ENCODE data around the gene CYP4B1.

DNA sequence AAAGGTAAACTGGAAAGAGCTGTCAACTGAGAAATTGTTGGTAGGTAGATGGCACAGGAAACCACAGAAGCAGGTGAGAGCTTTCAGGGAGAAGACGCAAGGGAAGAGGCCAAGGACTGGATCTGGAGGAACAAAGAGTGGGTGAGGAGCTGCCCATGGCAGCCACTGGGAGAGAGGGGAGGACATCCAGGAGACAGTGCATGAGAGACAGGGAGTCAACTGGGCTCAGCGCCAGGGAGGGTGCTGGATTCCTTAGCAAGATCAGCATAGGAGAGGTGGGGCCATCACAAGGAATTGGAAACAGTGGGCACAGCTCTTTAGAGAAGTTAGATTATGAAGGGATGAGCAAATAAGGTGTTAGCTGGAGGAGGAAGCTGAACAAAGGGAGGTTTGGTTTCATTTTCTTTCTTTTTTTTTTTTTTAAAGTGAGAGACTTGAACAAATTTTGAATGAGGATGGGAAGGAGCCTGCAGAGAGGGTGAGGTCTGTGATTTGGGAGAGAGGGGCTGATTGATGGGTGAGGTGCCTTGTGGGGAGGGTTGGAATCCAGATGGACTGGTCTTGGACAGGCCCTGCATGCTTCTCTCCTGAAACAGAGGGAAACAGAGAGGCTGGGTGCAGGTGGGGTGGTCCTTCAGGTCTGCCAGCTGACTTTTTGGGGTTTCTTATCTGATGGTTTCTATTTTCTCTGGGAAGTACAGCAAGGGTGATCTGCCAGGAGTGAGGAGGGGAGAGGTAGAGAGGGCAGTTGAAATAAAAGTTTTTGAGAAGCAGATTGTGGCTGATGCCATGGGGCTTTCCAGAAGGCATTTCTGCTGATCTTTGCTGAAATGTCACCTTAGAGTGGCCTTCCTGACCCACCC lies 5.4 kb downstream of the CYP4B1 start:
- TF ChIP-seq, protein P1, sequence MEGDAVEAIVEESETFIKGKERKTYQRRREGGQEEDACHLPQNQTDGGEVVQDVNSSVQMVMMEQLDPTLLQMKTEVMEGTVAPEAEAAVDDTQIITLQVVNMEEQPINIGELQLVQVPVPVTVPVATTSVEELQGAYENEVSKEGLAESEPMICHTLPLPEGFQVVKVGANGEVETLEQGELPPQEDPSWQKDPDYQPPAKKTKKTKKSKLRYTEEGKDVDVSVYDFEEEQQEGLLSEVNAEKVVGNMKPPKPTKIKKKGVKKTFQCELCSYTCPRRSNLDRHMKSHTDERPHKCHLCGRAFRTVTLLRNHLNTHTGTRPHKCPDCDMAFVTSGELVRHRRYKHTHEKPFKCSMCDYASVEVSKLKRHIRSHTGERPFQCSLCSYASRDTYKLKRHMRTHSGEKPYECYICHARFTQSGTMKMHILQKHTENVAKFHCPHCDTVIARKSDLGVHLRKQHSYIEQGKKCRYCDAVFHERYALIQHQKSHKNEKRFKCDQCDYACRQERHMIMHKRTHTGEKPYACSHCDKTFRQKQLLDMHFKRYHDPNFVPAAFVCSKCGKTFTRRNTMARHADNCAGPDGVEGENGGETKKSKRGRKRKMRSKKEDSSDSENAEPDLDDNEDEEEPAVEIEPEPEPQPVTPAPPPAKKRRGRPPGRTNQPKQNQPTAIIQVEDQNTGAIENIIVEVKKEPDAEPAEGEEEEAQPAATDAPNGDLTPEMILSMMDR (IDR thresholded peaks at IDR 0.05) = no peak
- no peak for TF ChIP-seq EZH2 (IDR thresholded peaks at IDR 0.05; ENCODE audit: borderline replicate concordance, insufficient read depth, low read depth, low read length, poor library complexity, severe bottlenecking)
